ENCODE data around the gene ZNF212.

ZNF212 gene

DNA sequence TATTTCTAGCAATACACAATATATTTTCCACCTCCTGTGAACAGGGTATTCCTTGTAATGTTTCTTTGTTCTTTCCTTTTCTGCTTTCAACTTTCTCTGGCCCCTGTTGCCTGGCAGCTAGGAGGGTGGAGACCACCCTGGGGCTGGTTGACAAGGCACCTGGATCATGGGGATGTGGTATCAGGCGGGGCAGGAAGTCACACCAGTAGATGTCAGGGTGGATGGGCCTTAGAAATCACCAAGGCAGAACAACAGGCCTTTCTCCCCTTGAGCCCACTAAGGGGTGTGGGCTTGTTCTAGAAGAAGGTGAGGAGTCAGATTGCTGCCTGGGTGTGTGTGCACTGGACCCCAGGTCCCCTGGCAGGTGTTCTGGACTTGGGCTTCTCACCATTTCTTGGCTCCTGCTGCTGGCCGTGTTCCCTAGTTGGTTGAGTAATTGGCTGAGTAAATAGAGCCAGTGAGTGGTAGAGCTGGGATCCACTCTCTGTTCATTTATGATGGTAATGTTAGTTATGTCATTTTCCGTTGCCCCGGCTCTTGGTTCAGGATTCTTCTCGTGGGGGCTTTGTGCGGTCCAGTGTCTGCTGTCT, 47.5 kb downstream of the ZNF212 start:
- Histone ChIP-seq H3K36me3 (ENCODE audit: control insufficient read depth, insufficient read depth, low read length) (no peaks in the 10 kb centered on the region), H3K4me3 (ENCODE audit: low read depth, low read length) (no peak overlapping the region), H3K27me3 (ENCODE audit: control insufficient read depth, insufficient read depth, low read length) (peaks cover 9% of the 10 kb centered on the region; the same call in 1 of the 2 replicates), H3K9ac (ENCODE audit: low read depth, low read length) (no peak overlapping the region), H3K9me3 (ENCODE audit: control insufficient read depth, insufficient read depth, low read length) (no peaks in the 10 kb centered on the region), H3K27ac (ENCODE audit: low read depth, low read length) (no peak overlapping the region), H3K4me1 (ENCODE audit: control insufficient read depth, insufficient read depth, low read length) (peaks cover 7% of the 10 kb centered on the region; the same call in 1 of the 2 replicates)

DNA sequence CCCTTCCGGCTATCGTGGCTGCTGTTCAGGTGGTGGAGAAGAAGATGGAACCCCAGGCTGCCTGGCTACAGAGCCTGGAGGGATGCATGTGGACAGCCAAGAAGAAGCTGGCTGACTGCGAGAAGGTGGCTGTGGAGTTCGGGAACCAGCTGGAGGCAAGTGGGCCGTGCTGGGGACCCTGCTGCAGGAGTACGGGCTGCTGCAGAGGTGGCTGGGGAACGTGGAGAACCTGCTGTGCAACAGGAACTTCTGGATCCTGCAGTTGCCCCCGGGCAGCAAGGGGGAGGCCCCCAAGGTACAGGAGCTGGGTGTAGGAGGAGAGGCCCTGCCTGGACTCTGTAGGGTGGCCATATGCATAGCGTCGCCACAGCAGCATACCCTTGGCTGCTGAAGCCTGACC, 48.2 kb downstream of the ZNF212 start:
- Histone ChIP-seq H3K4me1 (ENCODE audit: control insufficient read depth, insufficient read depth, low read length) (peaks cover 7% of the 10 kb centered on the region; the same call in 1 of the 2 replicates), H3K9ac (ENCODE audit: low read depth, low read length) (no peak overlapping the region), H3K27ac (ENCODE audit: low read depth, low read length) (no peak overlapping the region), H3K9me3 (ENCODE audit: control insufficient read depth, insufficient read depth, low read length) (no peaks in the 10 kb centered on the region), H3K36me3 (ENCODE audit: control insufficient read depth, insufficient read depth, low read length) (no peaks in the 10 kb centered on the region), H3K27me3 (ENCODE audit: control insufficient read depth, insufficient read depth, low read length) (peaks cover 9% of the 10 kb centered on the region; the same call in 1 of the 2 replicates), H3K4me3 (ENCODE audit: low read depth, low read length) (no peak overlapping the region)

DNA sequence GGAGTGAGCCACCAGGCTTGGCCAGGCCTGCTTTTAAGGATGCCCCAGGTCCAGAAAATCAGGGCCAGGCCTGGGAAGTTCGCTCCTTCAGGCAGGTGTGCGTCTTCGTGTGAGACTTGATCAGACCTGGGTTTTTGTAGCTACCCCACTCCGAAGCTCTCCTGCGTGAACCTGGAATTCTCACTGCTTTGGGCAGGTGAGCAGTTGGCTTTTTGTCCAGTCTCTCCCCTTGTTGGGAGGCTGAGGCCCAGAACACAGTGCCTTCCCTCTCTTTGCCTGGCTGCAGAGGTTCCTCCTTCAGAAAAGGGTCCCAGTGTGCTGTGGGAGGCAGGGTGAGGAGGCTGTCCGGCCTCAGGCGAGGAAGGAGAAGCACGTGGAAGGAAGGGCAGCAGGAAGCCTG, 49.8 kb downstream of the ZNF212 start:
- Histone ChIP-seq H3K27ac (ENCODE audit: low read depth, low read length) (no peak overlapping the region), H3K27me3 (ENCODE audit: control insufficient read depth, insufficient read depth, low read length) (peaks cover 4% of the 10 kb centered on the region; the same call in 1 of the 2 replicates)

DNA sequence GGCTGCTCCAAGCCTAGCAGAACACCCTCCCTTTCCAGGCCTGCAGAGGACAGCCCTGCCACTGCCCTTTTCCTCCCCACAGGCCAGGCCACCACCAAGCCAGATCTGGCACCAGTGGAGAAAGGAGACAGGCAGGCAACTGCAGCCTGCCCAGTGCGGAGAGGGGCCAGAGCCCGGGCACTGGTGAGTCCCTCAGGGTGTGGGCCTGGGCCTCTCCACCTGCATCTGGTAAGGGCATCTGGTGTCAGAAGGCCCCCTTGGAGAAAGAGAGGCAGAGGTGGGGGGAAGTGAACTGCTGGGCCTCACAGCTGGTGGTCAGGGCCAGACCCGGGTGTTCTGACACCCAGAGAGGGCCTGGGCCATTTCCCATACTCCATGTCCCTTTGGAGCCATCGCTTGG, 50.4 kb downstream of the ZNF212 start:
- Histone ChIP-seq H3K27ac (ENCODE audit: low read depth, low read length) (no peak overlapping the region), H3K36me3 (ENCODE audit: control insufficient read depth, insufficient read depth, low read length) (no peaks in the 10 kb centered on the region), H3K27me3 (ENCODE audit: control insufficient read depth, insufficient read depth, low read length) (peaks cover 4% of the 10 kb centered on the region; the same call in 1 of the 2 replicates), H3K9ac (ENCODE audit: low read depth, low read length) (no peak overlapping the region), H3K4me3 (ENCODE audit: low read depth, low read length) (no peak overlapping the region), H3K4me1 (ENCODE audit: control insufficient read depth, insufficient read depth, low read length) (no peaks in the 10 kb centered on the region), H3K9me3 (ENCODE audit: control insufficient read depth, insufficient read depth, low read length) (no peaks in the 10 kb centered on the region)

More for the DNA sequence above, 49.8 kb downstream of the ZNF212 start:
- Histone ChIP-seq H3K9me3 (ENCODE audit: control insufficient read depth, insufficient read depth, low read length) (no peaks in the 10 kb centered on the region), H3K9ac (ENCODE audit: low read depth, low read length) (no peak overlapping the region), H3K4me1 (ENCODE audit: control insufficient read depth, insufficient read depth, low read length) (peaks cover 5% of the 10 kb centered on the region; the same call in 1 of the 2 replicates), H3K4me3 (ENCODE audit: low read depth, low read length) (no peak overlapping the region), H3K36me3 (ENCODE audit: control insufficient read depth, insufficient read depth, low read length) (no peaks in the 10 kb centered on the region)

DNA sequence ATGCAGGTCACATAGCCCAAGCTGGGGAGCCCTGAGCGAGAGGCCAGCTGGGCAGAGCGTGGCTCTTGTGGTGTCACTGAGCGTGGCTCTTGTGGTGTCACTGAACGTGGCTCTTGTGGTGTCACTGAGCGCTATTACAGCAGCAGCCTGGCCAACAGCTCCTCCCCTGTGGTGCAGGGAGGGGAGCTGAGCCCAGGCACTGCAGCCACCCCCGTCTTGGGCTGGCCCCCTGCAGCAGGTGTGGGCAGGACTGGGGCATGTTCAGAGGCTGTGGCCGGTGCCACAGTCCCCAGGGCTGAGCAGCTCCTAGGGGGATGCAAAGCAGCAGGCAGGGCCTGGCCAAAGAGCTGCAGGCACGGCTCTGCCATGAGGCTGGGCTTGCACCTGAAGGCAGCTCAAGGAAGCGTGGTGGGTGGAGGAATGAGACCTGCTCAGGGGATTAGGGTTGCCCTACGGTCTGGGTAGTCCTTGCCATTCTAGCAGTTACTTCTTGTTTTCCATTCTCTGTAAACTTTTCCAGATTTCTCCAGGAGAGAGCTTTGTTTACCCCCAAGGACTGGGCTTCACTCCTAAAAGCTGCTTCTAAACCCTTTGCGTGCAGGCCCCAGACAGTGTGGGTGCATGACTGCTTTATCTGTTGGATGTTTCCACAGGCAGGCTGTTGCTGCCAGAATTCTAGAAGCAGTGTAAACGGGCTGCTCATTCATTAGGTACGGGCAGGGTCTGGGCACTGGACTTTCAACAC, 51.8 kb downstream of the ZNF212 start:
- H3K9ac ChIP-seq (ENCODE audit: low read depth, low read length) = no peak overlapping the region
- no peak overlapping the region for H3K27ac ChIP-seq (ENCODE audit: low read depth, low read length)
- no peaks in the 10 kb centered on the region for H3K27me3 ChIP-seq (ENCODE audit: control insufficient read depth, insufficient read depth, low read length)
- H3K9me3 ChIP-seq (ENCODE audit: control insufficient read depth, insufficient read depth, low read length) = no peaks in the 10 kb centered on the region
- H3K36me3 ChIP-seq (ENCODE audit: control insufficient read depth, insufficient read depth, low read length) = no peaks in the 10 kb centered on the region
- no peaks in the 10 kb centered on the region for H3K4me1 ChIP-seq (ENCODE audit: control insufficient read depth, insufficient read depth, low read length)
- H3K4me3 ChIP-seq (ENCODE audit: low read depth, low read length) = no peak overlapping the region

DNA sequence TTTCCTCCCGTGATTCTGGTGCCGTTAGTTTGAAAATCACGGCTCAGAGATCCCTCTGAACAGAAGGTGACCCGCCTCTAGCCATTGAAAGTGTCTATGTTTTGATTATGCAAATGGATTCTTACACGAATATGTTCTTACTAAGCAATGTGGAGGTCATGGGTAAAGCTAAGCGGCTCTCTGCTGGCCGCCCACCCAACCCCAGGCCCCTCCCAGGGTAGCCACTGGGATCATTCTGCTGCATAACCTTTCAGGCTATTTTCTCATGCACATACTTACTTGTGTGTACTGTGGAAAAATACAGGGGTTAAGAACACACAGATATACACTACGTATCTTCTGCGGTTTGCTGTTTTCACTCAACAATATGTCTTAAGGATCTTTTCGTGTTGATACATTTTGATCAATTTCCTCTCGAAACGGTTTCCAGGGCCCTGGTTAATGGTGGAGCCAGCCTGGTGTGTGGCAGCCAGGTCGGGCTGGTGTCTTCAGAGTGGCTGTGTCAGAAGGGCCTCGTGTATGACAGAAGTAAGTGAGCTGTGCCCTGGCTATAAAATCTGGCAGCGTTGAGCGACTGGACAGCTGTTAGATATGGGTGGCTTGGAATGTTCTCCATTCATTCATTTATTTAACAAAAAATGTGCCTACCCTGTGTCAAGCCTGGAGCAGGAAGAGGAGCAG, 52.5 kb downstream of the ZNF212 start:
- no peaks in the 10 kb centered on the region for H3K36me3 ChIP-seq (ENCODE audit: control insufficient read depth, insufficient read depth, low read length)
- no peak overlapping the region for H3K9ac ChIP-seq (ENCODE audit: low read depth, low read length)
- H3K4me3 ChIP-seq (ENCODE audit: low read depth, low read length) = no peak overlapping the region
- H3K27me3 ChIP-seq (ENCODE audit: control insufficient read depth, insufficient read depth, low read length) = no peaks in the 10 kb centered on the region
- no peak overlapping the region for H3K27ac ChIP-seq (ENCODE audit: low read depth, low read length)
- no peaks in the 10 kb centered on the region for H3K9me3 ChIP-seq (ENCODE audit: control insufficient read depth, insufficient read depth, low read length)
- no peaks in the 10 kb centered on the region for H3K4me1 ChIP-seq (ENCODE audit: control insufficient read depth, insufficient read depth, low read length)

DNA sequence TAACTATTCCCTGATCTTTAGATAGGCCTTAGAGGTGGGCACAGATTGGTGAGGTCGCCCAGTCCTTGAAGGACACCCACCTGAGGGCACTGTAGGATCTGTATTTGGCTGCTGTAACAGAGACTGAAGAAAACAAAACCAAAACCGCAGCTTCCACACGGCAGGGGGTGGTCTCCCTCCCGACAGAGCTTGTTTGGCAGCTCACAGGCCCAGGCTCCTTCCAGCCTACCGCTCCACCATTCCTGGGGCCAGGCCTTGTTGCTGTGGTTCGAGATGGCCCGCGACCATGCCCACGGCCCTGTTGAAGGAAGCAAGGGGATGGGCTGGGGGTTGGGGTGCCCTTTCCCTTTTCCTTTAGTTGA, 53.0 kb downstream of the ZNF212 start:
- H3K4me1 ChIP-seq (ENCODE audit: control insufficient read depth, insufficient read depth, low read length) = no peaks in the 10 kb centered on the region
- no peaks in the 10 kb centered on the region for H3K27me3 ChIP-seq (ENCODE audit: control insufficient read depth, insufficient read depth, low read length)
- H3K9ac ChIP-seq (ENCODE audit: low read depth, low read length) = no peak overlapping the region
- no peaks in the 10 kb centered on the region for H3K9me3 ChIP-seq (ENCODE audit: control insufficient read depth, insufficient read depth, low read length)
- H3K4me3 ChIP-seq (ENCODE audit: low read depth, low read length) = no peak overlapping the region
- H3K27ac ChIP-seq (ENCODE audit: low read depth, low read length) = no peak overlapping the region
- no peaks in the 10 kb centered on the region for H3K36me3 ChIP-seq (ENCODE audit: control insufficient read depth, insufficient read depth, low read length)

DNA sequence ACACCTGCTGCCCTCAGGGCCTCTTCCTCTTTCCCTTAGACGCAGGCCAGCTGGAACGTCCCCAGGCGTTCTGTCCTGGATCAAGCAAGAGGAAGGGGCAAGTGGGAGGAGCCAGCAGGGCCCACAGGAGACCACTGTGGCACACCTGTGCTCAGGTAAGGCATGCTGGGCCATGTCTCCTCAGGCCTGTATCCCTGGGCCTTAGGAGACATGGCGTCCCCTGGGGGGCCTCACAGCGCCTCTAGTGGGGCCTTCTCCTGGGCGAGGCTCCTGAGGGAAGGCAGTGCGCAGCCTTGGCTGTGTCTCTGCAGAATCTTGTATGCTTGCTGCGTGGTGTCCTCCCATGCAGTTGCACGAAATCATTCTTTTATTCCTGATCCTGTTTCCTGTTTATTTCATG, 53.9 kb downstream of the ZNF212 start:
- Histone ChIP-seq H3K27me3 (ENCODE audit: control insufficient read depth, insufficient read depth, low read length) (no peaks in the 10 kb centered on the region), H3K9me3 (ENCODE audit: control insufficient read depth, insufficient read depth, low read length) (no peaks in the 10 kb centered on the region), H3K36me3 (ENCODE audit: control insufficient read depth, insufficient read depth, low read length) (no peaks in the 10 kb centered on the region), H3K4me3 (ENCODE audit: low read depth, low read length) (no peak overlapping the region), H3K9ac (ENCODE audit: low read depth, low read length) (no peak overlapping the region), H3K4me1 (ENCODE audit: control insufficient read depth, insufficient read depth, low read length) (no peaks in the 10 kb centered on the region), H3K27ac (ENCODE audit: low read depth, low read length) (no peak overlapping the region)

DNA sequence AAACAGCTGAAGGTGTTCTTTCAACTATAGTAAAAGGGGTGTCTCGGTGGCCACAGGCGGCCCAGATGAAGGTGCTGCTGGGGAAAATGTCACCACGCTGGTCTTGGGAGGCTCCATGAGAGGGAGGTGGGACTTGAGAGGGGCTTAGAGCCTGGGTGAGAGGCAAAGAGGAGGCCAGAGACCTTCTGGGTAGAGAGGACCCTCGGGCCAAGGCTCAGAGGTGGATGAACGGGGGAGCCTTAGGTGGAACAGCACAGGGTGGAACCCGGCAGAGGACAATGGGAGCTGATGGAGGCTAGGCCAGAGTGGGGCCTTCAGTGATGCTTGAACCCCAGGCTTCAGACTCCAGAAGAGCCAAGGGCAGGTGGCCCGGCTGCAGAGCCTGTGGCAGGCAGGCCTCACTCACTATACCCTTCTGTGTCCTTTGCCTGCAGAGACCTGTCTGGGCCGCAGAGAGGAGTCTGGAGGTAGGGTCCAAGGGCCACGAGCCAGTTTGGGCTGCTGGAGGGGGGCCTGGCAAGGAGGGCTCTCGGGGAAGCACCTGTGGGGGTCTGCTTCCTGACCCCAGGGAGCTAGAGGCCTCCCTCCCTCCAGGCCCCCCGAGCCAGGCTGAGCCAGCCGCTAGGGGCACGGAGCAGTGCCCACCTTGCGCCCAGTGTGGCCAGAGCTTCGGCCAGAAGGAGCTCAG, 54.6 kb downstream of the ZNF212 start:
- Histone ChIP-seq H3K9me3 (ENCODE audit: control insufficient read depth, insufficient read depth, low read length) (no peaks in the 10 kb centered on the region), H3K27me3 (ENCODE audit: control insufficient read depth, insufficient read depth, low read length) (no peaks in the 10 kb centered on the region), H3K9ac (ENCODE audit: low read depth, low read length) (no peak overlapping the region), H3K4me1 (ENCODE audit: control insufficient read depth, insufficient read depth, low read length) (no peaks in the 10 kb centered on the region), H3K4me3 (ENCODE audit: low read depth, low read length) (no peak overlapping the region), H3K27ac (ENCODE audit: low read depth, low read length) (no peak overlapping the region), H3K36me3 (ENCODE audit: control insufficient read depth, insufficient read depth, low read length) (no peaks in the 10 kb centered on the region)

DNA sequence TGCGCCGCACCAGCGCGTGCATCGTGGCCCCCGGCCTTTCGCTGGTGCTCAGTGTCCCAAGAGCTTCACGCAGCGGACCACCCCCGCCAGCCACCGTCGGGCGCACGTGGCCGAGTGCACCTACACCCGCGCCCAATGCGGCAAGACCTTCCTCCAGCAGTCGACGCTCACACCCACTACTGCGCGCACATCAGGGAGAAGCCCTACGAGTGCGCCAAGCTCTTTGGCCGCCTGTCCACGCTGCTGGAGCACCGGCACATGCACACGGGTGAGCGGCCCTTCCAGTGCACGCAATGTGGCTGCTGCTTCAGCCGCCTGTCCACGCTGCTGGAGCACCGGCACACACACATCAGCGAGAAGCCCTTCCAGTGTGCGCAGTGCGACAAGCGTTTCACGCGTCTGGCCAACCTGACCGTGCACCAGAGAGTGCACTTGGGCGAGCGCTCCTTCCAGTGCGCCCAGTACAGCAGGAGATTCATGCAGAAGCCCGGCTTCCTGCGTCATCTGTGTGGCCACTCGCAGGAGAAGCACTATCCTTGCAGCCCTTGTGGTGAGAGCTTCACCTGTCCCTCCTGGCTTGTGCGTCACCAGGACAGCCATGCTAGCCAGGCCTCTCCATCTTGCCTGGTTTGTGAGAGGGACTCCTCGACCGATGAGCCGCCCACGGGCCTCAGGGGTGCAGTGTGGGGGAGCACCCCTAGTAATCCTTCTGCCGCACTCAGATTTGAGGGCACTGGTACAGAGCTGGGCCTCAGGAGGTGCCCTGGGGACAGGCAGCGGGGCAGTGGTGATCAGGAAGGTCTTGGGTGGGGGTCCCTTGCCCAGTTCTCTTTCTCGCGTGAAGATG, 55.4 kb downstream of the ZNF212 start:
- no peak overlapping the region for H3K4me3 ChIP-seq (ENCODE audit: low read depth, low read length)
- H3K36me3 ChIP-seq (ENCODE audit: control insufficient read depth, insufficient read depth, low read length) = no peaks in the 10 kb centered on the region
- H3K27me3 ChIP-seq (ENCODE audit: control insufficient read depth, insufficient read depth, low read length) = no peaks in the 10 kb centered on the region
- H3K4me1 ChIP-seq (ENCODE audit: control insufficient read depth, insufficient read depth, low read length) = no peaks in the 10 kb centered on the region
- no peak overlapping the region for H3K27ac ChIP-seq (ENCODE audit: low read depth, low read length)
- H3K9ac ChIP-seq (ENCODE audit: low read depth, low read length) = no peak overlapping the region
- H3K9me3 ChIP-seq (ENCODE audit: control insufficient read depth, insufficient read depth, low read length) = no peaks in the 10 kb centered on the region
